ENCODE data around the gene AIMP2.
"Not testable (repeated sequence)": the region's sequence is repeated elsewhere in the genome, so short reads cannot be mapped to it uniquely, and the experiment has no call there.

Gene AIMP2

DNA sequence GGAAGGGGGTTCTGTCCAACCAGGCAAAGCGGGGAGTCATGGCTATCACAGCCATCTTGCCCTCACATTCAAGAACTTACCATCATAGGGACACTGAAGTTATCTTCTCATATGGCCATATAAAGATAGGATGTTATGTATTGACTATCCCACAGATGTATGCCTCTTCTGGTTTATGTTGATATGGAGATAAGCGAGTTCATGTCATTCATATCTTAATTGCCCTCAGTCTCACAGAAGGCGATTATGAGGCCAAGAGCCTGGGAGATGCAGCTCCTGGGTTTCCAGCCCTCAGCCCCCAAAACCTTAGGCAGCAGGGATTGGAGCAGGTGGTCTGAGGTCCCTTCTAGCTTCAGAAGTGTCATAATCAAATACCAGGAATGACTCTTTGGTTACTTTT is 13.6 kb downstream of the AIMP2 start:
- no peak for DNase-seq (ENCODE audit: low read depth, low spot score)
- no peak overlapping the region for H3K4me3 ChIP-seq (ENCODE audit: low read length)

DNA sequence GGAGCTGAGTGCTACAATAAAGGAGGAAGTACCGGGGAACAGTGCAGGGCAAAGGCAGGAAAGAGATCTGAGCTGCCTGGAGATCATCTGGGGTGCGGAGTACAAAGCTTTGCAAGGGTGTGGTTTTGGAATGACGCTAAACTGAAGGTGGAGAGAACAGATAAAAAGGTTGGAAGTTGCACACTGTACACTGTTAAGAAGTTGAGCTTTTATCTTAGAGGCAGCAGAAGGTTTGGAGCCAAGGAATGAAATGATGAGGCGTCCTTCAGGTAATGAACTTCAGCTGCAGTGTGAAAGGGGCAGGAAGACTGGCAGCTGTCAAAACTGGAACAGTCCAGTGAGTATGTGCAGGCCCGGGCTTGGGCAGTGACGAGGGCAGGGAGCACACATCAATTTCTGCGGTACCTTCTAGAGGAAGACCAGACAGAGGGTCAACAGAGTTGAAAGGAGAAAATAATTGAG is 14.9 kb downstream of the AIMP2 start:
- DNase-seq (ENCODE audit: low read depth, low spot score), result no peak
- H3K4me3 ChIP-seq (ENCODE audit: low read length), result no peak overlapping the region

DNA sequence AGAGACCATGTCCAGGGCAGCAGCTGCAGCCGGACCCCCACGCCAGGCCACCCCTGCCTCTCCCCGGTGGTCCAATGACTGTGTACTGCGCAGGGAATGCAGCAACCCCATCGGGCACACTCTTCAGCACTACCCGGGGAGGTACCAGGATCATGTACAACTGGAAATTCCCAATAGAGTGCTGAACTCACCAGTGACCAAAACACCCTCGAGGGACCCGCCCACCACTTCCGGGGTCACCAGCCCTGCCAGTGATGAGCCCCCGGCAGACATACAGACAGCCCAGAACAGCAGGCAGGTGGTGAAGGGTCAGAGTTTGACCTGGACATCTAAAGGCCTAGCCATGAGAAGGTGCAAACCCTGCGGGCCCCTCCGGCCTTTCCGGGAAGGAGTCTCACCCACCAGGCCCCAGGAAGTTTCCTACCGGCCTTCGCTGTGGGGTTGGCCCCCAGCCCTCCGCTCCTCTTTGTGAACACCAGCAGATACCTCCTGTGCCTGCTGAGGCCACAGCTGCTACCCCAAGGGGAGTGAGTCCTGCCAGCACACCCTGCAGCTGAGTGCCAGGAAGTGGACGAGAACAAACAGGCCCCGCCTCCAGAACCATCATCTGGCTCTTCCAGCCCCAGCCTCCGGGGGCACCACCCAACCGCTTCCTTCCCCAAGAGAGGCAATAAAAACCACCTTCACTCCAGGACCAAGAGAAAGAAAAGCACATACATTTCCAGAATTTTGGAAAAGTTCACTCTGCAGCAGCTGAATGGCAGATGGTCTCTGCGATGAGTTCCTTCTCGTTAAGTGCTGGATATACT is 17.1 kb downstream of the AIMP2 start:
- DNase-seq (ENCODE audit: low read depth, low spot score), result peak; percentile 52
- H3K4me3 ChIP-seq (ENCODE audit: low read length), result no peak overlapping the region

DNA sequence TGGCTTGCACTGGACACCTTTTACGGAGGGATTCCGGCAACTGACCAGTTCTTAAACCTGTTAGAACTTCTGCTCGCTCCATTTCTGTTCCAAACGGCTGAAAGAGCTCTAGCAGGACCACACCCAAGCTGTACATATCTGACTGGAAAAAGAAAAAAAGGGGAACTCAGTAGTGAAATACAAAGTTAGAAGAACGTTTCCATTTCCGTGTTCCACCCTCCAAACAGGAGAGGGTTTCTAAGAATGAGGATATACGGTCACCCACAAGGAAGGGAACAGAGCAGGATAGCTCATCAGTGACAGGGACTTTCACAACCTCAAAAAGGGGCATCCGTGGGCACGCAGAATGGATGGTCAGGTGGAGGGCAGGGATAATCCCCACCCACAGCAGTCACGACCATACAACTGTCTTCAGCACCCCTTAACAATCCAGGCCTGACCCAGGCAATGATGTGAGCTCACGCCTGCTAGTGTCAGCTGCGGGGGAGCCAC is 17.8 kb downstream of the AIMP2 start:
- no peak for DNase-seq (ENCODE audit: low read depth, low spot score)
- H3K4me3 ChIP-seq (ENCODE audit: low read length), result no peak overlapping the region

DNA sequence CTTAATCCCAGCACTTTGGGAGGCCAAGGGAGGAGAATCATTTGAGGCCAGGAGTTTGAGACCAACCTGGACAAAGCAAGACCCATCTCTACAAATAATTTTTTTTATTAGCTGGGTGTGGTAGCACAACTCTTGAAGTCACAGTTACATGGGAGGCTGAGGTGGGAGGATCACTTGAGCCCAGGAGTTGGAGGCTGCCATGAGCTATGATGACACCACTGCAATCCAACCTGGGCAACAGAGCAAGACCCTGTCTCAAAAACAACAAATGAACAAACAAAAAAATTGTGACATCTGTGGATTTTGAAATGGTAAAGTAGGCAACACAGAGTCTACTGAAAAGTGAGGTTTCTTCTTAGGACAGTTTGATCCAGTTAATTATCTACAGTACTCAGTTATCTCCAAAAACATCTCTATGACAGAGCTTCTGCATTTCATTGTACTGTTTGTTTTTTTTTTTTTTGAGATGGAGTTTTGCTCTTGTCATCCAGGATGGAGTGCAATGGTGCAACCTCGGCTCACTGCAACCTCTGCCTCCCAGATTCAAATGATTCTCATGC is 18.8 kb downstream of the AIMP2 start:
- H3K4me3 ChIP-seq (ENCODE audit: low read length), result no peak overlapping the region
- DNase-seq (ENCODE audit: low read depth, low spot score), result no peak

DNA sequence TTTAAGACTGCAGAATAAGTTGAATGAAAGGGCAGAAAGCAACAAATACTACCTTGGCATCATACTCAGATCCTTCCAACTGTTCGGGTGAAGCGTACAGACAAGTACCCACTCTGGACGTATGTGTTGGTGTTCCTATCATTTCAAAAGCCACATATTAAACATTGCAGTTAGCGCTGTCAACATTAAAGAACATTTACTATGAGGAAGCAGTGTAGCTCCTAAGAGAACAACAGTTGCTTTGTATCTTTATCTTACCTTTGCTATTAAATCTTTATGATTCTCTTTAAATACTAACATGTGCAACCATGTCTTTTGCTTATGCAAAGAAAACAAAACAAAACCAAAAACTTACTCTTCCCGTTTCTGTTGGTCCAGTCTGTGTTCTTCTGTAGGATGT is 19.5 kb downstream of the AIMP2 start:
- no peak overlapping the region for H3K4me3 ChIP-seq (ENCODE audit: low read length)
- no peak for DNase-seq (ENCODE audit: low read depth, low spot score)

DNA sequence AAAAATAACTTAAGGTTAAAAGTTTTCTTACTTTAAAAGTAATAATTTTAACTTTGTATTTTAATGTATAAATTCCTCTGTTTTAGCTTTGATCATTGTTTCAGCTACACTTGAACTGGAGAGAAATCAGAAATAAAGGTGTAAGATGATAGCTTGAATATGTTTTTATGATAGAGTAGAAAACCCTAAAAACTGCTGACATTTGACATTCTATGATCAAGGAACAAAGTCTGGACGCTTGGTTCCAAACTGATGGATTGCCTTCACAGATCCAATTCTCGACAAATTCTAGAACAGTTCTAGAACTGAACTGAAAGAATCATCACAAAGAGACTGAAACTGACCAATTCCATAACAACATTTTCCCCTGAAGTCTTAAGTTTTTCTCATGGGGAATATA is 21.9 kb downstream of the AIMP2 start, which contains the start of gene ANKRD61:
ANKRD61 (plus strand) TSS at position 389 of the 400 bp plus-strand sequence; CDS start at position 389, 0 bp downstream.
- H3K4me3 ChIP-seq (ENCODE audit: low read length), result no peak within 1 kb of the TSS
- no peak for DNase-seq (ENCODE audit: low read depth, low spot score)

DNA sequence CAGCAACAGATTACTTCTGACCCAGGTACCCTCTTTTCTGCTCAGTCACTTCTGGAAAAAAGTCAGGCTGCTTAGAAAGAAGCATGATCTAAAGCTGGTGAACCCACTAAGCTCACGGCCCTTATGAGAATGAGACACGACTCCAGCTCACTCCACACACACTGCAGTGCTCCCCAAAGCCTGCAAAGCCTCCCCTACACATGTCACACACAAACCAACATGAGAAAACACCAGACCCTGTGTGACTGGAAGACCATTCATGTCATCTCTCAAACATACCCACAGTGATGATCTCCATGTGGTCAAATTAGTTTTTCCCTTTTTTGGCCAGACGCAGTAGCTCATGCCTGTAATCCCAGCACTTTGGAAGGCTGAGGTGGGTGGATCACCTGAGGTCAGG is 22.5 kb downstream of the AIMP2 start:
- DNase-seq (ENCODE audit: low read depth, low spot score), result no peak
- no peak overlapping the region for H3K4me3 ChIP-seq (ENCODE audit: low read length)

DNA sequence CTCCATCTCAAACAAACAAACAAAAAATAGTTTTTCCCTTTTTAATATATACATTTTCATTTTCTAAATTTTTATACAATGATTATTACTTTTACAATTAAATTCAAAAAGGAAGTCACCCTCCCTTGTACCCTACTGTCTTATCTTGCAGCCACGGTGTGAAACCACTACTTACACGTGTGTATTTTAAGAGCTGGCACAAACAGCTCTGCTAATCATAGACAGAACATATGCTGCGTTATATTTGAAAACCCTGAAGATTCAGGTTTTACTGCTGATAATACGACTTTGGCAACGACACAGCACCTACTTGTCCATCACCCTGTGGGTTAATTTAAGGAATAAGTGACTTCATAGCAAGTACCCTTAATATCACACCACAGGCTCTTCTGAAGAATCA is 23.1 kb downstream of the AIMP2 start:
- no peak for DNase-seq (ENCODE audit: low read depth, low spot score)
- no peak overlapping the region for H3K4me3 ChIP-seq (ENCODE audit: low read length)

DNA sequence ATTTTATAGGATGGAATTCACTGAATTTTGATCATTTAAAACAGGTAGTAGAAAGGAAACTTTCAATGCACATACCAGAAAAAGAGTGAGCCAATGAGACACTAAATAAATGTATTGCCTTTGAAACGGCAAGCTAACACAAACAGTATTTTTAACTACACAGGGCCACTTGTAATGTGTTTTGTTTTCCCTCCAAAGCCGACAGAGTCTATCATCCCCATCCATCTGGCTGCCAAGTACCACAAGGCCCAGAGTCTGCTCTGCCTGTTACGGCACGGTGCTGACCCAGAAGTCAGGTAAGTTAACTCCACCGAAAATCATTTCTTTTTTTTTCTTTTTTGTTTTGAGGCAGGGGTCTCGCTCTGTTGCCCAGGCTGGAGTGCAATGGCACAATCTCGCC is 23.6 kb downstream of the AIMP2 start:
- DNase-seq (ENCODE audit: low read depth, low spot score), result no peak
- no peak overlapping the region for H3K4me3 ChIP-seq (ENCODE audit: low read length)

DNA sequence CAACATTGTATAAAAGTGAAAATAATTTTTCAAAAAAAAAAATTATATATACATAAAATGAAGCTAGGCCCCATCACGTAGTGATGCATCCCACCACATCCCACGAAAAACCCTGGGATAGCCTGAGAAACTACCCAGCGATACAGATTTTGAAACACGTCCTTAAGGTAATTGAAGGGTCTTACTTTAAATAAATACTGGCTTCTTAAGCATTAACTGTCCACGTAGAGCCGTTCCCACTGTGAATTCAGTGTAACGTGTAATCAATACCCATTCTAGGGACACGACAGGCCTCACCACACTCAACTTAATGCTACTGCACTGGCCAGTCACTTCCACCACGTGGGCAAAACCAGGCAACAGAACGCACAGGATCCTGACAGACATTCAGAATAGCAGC is 26.1 kb downstream of the AIMP2 start:
- no peak overlapping the region for H3K4me3 ChIP-seq (ENCODE audit: low read length)
- DNase-seq (ENCODE audit: low read depth, low spot score), result no peak

DNA sequence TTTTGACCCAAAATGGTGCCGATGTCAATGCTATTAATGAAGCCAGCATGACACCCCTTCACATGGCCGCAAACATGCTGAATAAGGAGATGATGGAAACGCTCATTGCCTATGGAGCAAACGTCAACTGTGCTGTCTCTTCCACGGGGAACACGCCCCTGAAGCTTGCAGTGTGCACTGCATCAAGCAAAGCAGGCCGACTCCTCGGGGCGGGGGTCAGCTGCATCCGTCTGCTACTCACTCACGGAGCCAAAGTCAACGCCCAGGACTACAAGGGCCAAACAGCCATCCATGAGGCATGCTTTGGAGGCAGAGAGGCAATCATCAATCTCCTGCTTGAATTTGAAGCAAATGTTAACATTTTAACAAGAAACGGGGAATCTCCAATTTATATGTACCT is 26.6 kb downstream of the AIMP2 start:
- no peak for DNase-seq (ENCODE audit: low read depth, low spot score)
- no peak overlapping the region for H3K4me3 ChIP-seq (ENCODE audit: low read length)

DNA sequence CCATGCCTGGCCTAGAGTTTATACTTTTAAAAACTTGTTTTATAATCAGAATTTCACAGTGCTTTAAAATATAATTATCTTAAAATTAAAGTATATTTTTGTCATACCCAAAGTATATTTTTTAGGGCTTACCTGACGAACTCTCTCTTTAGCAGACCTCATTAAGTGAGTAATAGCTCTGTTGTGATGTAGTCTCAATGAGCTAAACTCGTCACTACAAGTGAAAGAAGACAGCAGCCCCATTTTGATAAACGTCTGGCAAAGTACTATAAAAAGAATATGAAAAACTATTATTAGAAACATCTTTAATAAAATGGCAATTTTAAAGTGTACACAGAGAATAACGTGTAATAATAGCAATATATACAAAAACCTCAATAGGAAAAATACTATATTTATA is 40.7 kb downstream of the AIMP2 start:
- H3K4me3 ChIP-seq (ENCODE audit: low read length), result no peak overlapping the region
- DNase-seq (ENCODE audit: low read depth, low spot score), result no peak

DNA sequence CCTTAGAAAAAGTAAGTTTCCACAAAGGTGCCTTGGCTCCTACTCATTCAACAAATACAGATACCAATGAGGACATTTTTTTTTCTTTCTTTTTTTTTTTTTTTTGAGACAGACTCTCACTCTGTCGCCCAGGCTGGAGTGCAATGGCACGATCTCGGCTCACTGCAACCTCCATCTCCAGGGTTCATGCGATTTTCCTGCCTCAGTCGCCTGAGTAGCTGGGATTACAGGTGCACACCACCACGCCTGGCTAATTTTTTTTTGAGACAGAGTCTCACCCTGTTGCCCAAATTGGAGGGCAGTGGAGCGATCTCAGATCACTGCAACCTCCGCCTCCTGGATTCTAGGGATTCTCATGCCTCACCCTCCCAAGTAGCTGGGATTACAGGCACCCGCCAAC is 42.1 kb downstream of the AIMP2 start:
- not testable (repeated sequence) for DNase-seq (ENCODE audit: low read depth, low spot score); H3K4me3 ChIP-seq (ENCODE audit: low read length)

DNA sequence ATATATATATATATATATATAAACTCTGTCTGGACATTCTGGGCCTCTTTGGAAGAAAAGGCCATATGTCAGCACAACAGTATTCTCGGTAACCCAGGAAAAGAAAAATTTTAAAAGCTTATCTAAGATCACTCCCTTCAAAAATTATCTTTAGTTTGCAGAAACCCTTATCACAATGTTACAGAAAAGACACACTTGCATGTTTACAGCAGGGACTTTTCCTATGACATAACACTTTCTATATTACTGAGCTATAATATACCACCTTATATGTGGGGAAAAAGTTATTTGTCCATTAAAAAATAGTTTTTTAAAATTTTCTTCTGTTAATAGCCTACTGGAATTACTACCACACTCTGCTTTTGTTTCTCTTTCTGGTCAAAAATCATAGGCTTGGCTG is 47.5 kb downstream of the AIMP2 start:
- DNase-seq (ENCODE audit: low read depth, low spot score), result no peak
- no peak overlapping the region for H3K4me3 ChIP-seq (ENCODE audit: low read length)

DNA sequence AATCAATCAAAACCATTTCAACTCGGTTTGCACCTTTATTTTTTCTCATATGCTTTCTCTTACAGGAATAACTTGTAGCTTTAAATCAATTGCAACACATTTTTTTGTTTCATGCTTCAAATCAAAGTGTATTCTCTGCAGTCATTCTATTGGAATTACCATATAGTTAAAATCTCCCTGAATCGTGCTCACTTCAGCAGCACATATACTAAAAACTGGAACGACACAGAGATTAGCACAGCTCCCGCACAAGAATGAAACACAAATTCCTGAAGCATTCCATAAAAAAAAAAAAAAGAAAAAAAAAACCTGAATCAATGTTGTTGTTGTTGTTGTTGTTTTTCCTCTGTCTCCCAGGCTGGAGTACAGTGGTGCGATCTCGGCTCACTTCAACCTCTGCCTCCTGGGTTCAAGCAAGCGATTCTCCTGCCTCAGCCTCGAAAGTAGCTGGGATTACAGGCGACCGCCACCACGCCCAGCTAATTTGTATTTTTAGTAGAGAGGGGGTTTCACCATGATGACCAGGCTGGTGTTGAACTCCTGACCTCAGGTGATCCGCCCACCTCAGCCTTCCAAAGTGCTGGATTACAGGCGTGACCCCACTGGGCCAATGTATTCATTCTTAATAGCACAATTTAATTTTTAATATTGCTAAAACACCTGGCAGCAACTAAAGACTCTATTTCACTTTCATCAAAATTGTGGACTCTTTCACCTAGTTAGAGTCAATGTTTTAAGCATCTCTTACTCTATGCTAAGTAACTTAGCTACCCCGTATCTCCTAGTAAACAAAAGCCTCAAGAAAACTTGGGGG is 48.5 kb downstream of the AIMP2 start:
- DNase-seq (ENCODE audit: low read depth, low spot score), result no peak

DNA sequence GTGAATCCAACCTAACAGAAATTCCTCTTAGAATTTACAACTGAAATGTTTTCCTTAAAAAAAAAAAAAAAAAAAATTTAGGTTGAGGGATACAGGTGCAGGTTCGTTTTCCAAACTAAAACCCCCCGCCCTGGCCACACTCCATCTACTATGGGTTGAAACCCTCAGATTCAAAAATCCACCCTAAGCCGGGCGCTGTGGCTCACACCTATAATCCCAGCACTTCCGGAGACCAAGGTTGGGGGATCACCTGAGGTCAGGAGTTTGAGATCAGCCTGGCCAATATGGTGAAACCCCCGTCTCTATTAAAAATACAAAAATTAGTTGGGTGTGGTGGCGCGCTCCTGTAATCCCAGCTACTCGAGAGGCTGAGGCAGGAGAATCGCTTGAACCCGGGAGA is 50.9 kb downstream of the AIMP2 start:
- not testable (repeated sequence) for H3K4me3 ChIP-seq (ENCODE audit: low read length); DNase-seq (ENCODE audit: low read depth, low spot score)

More for the DNA sequence above, 48.5 kb downstream of the AIMP2 start:
- H3K4me3 ChIP-seq (ENCODE audit: low read length), result peak overlapping the region; percentile 70

DNA sequence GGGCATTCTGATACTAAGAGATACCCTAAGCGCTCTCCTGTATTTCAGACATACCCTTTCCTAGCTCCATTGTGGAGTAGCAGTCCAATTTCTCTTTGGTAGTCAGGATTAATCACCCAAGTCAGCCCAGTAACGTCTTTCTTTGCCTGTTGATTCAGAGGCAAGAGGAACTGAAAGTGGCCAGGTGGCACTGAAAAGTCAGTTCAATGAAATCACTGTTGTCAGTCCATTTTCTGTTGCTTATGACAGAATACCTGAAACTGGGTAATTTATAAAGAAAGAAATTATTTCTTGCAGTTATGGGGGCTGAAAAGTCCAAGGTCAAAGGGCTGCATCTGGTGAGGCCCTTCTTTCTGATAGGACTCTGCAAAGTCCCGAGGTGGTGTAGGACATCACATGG is 62.3 kb downstream of the AIMP2 start:
- H3K4me3 ChIP-seq (ENCODE audit: low read length), result no peak overlapping the region
- no peak for DNase-seq (ENCODE audit: low read depth, low spot score)

All from Jurkat, Clone E6-1 (cell line).